HG02571 (cell line): ENCODE data around the gene SEC14L5.
"Not testable (repeated sequence)": the region's sequence is repeated elsewhere in the genome, so short reads cannot be mapped to it uniquely, and the experiment has no call there.

Experiments used
- ATAC-seq: cut with Tn5 transposase; IDR thresholded peaks from one replicate; pipeline ENCODE4 v1.9.1; 2021; ENCODE audit warnings: mild to moderate bottlenecking, moderate library complexity; ENCODE audit not compliant: unreplicated experiment

SEC14L5 gene

GRCh38 chr16:4928227-4928626, 29.9 kb upstream of the SEC14L5 start:
- no peak for ATAC-seq

GRCh38 chr16:4929619-4930018, 28.5 kb upstream of the SEC14L5 start:
- ATAC-seq: not testable (repeated sequence)

GRCh38 chr16:4931381-4931780, 26.7 kb upstream of the SEC14L5 start:
- no peak for ATAC-seq

- ATAC-seq: no peak
These were observed 24.7 kb upstream of the SEC14L5 start for GRCh38 chr16:4933433-4933832.

- no peak for ATAC-seq
These were observed 24.2 kb upstream of the SEC14L5 start for GRCh38 chr16:4933871-4934395.

GRCh38 chr16:4934591-4934990, 23.5 kb upstream of the SEC14L5 start:
- ATAC-seq: no peak

GRCh38 chr16:4935241-4935855, 22.8 kb upstream of the SEC14L5 start:
- no peak for ATAC-seq

- ATAC-seq: no peak
These were observed 21.7 kb upstream of the SEC14L5 start for GRCh38 chr16:4936181-4936990.

GRCh38 chr16:4936991-4937781, 20.9 kb upstream of the SEC14L5 start, which contains the start of gene PPL:
TSS of gene PPL (minus strand) at chr16:4937148. CDS start at chr16:4937045, 103 bp downstream.
- no peak for ATAC-seq

- ATAC-seq: no peak
These were observed 20.1 kb upstream of the SEC14L5 start for GRCh38 chr16:4937782-4938682.

- ATAC-seq: no peak
These were observed 19.5 kb upstream of the SEC14L5 start for GRCh38 chr16:4938683-4939030.

GRCh38 chr16:4940719-4941118, 17.4 kb upstream of the SEC14L5 start:
- ATAC-seq: no peak

GRCh38 chr16:4942481-4942880, 15.6 kb upstream of the SEC14L5 start:
- no peak for ATAC-seq

- ATAC-seq: no peak
These were observed 13.5 kb upstream of the SEC14L5 start for GRCh38 chr16:4944333-4945281.

- no peak for ATAC-seq
These were observed 12.3 kb upstream of the SEC14L5 start for GRCh38 chr16:4945560-4946502.

GRCh38 chr16:4946917-4947316, 11.2 kb upstream of the SEC14L5 start:
- no peak for ATAC-seq

GRCh38 chr16:4947722-4948503, 10.2 kb upstream of the SEC14L5 start:
- no peak for ATAC-seq
